Measurements from ENCODE around the gene WNK2. TPM values are rescaled to one million over a fixed set of nuclear protein-coding genes. Genes with fewer than 3 reads are reported as not detected.

The WNK2 gene
- total RNA-seq, 1 donor from 2014 or later = 1.0 TPM

DNA sequence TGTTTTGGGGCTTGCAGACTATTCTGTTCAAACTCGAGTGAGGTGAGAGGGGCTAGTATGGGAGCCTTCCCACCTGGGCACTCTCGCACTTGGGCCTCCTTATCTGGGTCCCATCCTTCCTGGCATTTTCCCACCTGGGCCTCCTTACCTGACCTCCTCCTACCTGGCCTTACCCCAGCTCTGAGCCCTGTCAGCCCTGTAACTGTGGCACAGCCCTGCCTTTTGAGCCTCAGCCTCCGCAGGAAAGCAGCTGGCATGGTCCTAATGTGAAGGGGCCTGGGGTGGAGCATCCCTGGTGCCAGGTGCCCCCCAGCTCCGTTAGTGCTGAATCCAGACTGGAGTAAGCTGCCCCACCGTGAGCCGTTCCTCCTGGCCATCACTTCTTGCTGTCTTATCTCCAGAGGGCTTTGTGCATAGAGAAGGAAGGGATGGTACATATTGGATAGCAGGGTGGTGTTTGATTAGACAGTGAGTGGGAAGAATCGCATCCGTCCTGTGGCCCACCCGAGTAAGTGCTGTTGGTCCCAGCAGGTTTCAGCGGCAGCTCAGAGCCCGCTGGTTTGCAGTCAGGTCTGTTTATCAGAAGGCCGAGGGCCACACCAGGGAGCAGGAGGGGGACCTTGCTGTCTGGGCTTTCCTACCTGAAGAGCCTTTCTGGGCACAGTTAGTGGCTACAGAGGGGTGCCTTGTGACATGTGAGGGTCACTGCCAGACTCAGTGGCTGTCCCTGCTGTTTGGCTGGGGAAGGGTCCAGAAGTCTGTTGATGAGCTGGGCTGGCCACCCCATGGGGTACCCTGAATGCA lies 76.5 kb downstream of the WNK2 start:
- no peak overlapping the region for H3K4me3 ChIP-seq (ENCODE audit: low read depth, low read length)
- TF ChIP-seq, protein P1, sequence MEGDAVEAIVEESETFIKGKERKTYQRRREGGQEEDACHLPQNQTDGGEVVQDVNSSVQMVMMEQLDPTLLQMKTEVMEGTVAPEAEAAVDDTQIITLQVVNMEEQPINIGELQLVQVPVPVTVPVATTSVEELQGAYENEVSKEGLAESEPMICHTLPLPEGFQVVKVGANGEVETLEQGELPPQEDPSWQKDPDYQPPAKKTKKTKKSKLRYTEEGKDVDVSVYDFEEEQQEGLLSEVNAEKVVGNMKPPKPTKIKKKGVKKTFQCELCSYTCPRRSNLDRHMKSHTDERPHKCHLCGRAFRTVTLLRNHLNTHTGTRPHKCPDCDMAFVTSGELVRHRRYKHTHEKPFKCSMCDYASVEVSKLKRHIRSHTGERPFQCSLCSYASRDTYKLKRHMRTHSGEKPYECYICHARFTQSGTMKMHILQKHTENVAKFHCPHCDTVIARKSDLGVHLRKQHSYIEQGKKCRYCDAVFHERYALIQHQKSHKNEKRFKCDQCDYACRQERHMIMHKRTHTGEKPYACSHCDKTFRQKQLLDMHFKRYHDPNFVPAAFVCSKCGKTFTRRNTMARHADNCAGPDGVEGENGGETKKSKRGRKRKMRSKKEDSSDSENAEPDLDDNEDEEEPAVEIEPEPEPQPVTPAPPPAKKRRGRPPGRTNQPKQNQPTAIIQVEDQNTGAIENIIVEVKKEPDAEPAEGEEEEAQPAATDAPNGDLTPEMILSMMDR (conservative IDR thresholded peaks at IDR 0.05; ENCODE audit: low read depth, low read length) = no peak
- no peak for DNase-seq (ENCODE audit: low read depth)

DNA sequence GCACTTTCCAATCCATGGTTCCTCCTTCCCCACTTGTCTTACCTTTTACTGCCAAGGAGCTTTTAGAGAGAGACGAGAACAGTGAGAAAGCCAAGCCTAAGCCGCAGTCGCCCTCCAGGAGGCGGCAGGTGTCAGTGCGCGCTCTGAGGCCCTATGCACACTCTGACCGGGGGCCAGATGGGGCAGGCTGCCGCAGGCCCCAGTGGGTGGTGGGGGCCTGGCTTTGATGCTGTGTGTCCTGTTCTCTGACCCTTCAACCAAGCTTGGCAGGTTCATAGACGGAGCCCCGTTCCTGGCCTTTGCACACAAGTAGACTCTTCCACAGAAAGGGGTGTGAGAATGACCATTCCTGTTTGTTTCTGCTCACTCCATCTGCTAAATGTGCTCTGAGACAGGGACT lies 77.3 kb downstream of the WNK2 start:
- TF ChIP-seq, protein P1 (conservative IDR thresholded peaks at IDR 0.05; ENCODE audit: low read depth, low read length) = no peak
- DNase-seq (ENCODE audit: low read depth) = no peak
- H3K4me3 ChIP-seq (ENCODE audit: low read depth, low read length) = no peak overlapping the region

DNA sequence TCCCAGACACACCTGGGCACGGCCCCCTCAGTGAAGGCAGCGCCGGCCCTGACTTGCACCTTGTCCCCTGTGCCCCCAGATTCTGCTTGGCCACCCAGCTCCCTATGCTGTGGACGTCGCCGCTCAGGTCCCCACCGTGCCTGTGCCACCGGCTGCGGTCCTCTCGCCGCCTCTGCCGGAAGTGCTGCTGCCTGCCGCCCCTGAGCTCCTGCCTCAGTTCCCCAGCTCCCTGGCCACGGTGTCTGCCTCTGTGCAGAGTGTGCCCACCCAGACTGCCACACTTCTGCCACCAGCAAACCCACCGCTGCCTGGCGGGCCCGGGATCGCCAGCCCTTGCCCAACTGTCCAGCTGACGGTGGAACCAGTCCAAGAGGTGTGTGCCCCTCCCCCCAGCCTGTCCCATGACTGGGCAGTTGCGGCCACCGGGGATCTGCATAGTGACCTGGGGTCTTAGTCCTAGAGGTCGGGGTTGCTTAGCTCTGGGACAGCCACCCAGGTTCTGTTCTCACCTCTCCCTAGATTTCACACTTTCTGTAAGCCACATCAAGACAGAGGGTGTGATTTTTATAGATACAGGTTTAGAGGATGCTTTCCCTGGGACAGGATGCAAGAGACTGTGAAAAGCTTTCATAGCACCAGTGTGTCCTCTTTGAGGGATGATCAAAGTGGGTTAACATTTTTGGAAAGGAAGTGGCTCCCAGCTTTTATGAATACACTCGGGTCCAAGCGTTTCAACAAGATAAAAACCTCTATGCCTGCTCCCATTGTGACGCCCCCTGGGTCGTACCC lies 78.0 kb downstream of the WNK2 start:
- H3K4me3 ChIP-seq (ENCODE audit: low read depth, low read length) = no peak overlapping the region
- TF ChIP-seq, protein P1 (conservative IDR thresholded peaks at IDR 0.05; ENCODE audit: low read depth, low read length) = no peak
- no peak for DNase-seq (ENCODE audit: low read depth)

DNA sequence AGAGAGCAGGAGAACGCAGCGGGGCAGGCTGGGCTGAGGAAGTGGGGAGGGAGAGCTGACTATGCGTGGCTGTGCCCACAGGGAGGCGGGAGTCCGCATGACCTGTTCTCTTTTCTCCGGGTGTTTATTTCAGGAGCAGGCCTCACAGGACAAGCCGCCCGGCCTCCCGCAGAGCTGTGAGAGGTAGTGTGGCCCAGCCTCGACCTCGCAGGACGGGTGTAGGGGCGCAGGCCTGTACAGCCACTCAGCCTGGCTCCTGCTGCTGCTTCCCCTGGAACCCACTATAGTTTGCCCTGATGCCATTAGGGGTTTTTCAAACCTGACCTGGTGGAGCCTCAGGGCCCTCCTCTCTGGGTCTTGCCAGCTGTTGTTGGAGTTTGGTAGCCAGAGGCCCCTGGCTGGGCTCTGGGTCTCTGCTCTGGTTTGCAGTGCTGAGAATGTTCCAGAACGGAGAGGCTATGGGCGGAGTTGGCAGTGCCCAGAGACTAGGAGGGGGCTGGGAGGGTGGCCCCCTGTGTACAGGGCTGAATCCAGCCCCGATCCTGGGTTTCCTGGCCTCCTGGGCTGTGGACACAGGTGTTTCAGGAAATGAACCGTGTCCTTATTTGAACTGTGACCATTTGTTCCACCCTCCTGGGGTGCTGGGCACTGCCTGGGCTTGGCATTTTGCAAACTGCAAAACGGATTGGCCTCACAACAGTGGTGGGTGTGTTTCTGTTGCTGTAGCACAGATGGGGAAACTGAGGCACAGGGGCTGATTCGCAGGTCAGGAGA lies 78.8 kb downstream of the WNK2 start:
- H3K4me3 ChIP-seq (ENCODE audit: low read depth, low read length) = no peak overlapping the region
- no peak for DNase-seq (ENCODE audit: low read depth)
- TF ChIP-seq, protein P1 (conservative IDR thresholded peaks at IDR 0.05; ENCODE audit: low read depth, low read length) = no peak

DNA sequence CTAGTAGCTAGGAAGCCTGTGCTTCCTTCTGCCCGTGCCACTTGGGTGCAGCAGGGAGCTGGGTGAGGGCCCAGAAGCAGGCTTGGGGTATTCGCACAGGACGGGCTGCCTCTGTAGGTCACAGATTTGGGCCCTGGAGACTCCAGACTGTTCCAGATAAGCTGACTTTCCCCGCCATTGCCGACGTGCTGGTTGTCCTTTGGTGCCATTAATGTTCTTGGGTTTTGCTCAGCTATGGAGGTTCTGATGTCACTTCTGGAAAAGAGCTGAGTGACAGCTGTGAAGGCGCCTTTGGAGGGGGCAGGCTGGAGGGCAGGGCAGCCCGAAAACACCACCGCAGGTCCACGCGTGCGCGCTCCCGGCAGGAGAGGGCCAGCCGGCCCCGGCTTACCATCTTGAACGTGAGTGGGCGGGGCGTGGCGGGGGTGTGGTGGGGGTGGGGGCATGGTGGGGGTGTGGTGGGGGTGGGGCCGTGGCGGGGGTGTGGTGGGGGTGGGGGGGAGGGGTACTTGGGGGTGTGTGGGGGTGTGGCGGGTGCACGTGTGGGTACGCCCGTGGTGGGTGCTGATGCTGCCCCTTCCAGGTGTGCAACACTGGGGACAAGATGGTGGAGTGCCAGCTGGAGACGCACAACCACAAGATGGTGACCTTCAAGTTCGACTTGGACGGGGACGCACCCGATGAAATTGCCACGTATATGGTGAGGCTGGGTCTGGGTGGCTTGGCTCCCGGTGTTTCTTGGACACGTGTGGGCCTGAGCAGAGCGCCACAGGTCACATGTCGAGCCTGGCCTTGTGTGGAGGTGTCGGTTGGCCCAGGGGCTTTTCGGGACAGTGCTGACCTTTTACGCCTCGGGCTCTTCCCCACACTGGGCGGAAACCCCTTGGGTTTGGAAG lies 79.6 kb downstream of the WNK2 start:
- no peak overlapping the region for H3K4me3 ChIP-seq (ENCODE audit: low read depth, low read length)
- DNase-seq (ENCODE audit: low read depth) = no peak
- TF ChIP-seq, protein P1 (conservative IDR thresholded peaks at IDR 0.05; ENCODE audit: low read depth, low read length) = no peak
